DLD1 (cell line): ENCODE measurements around the gene GAS2L3.
"Not testable (repeated sequence)": the region's sequence is repeated elsewhere in the genome, so short reads cannot be mapped to it uniquely, and the experiment has no call there.

Source experiments
- in situ Hi-C: cut with HindIII; loops from 2 replicates; pipeline ENCODE4 v1.10.0; 2017; ENCODE audit warnings: low sequenced_read_pairs

Gene GAS2L3

GRCh38 chr12:100574187-100575074, 947 bp downstream of the GAS2L3 start:
- in situ Hi-C loops = no loop called here

- in situ Hi-C loops = no loop called here
These were observed 3.0 kb downstream of the GAS2L3 start for GRCh38 chr12:100576331-100577036.

GRCh38 chr12:100578923-100579322, 5.4 kb downstream of the GAS2L3 start:
- in situ Hi-C loops = no loop called here

- in situ Hi-C loops = no loop called here
These were observed 6.4 kb downstream of the GAS2L3 start for GRCh38 chr12:100579844-100580243.

GRCh38 chr12:100584256-100584655, 10.8 kb downstream of the GAS2L3 start:
- in situ Hi-C loops = no loop called here

- in situ Hi-C loops = no loop called here
These were observed 18.5 kb downstream of the GAS2L3 start for GRCh38 chr12:100591979-100592378.

- in situ Hi-C loops = no loop called here
These were observed 20.0 kb downstream of the GAS2L3 start for GRCh38 chr12:100593490-100593889.

GRCh38 chr12:100601626-100602025, 28.1 kb downstream of the GAS2L3 start:
- in situ Hi-C loops = no loop called here

- in situ Hi-C loops = not testable (repeated sequence)
These were observed 29.5 kb downstream of the GAS2L3 start for GRCh38 chr12:100602997-100603396.

- in situ Hi-C loops = no loop called here
These were observed 35.3 kb downstream of the GAS2L3 start for GRCh38 chr12:100608776-100609175.

- in situ Hi-C loops = no loop called here
These were observed 37.4 kb downstream of the GAS2L3 start for GRCh38 chr12:100610666-100611430.

- in situ Hi-C loops = no loop called here
These were observed 39.1 kb downstream of the GAS2L3 start for GRCh38 chr12:100612606-100613005.

- in situ Hi-C loops = no loop called here
These were observed 51.1 kb downstream of the GAS2L3 start for GRCh38 chr12:100624571-100624970.

GRCh38 chr12:100632445-100632892, 59.0 kb downstream of the GAS2L3 start:
- in situ Hi-C loops = no loop called here

GRCh38 chr12:100633082-100633785, 59.8 kb downstream of the GAS2L3 start:
- in situ Hi-C loops = not testable (repeated sequence)

GRCh38 chr12:100643246-100643645, 69.8 kb downstream of the GAS2L3 start:
- in situ Hi-C loops = no loop called here

GRCh38 chr12:100646896-100647295, 73.4 kb downstream of the GAS2L3 start:
- in situ Hi-C loops = no loop called here

GRCh38 chr12:100651108-100651507, 77.6 kb downstream of the GAS2L3 start:
- in situ Hi-C loops = no loop called here

GRCh38 chr12:100651694-100652093, 78.2 kb downstream of the GAS2L3 start:
- in situ Hi-C loops = no loop called here

GRCh38 chr12:100652488-100652887, 79.0 kb downstream of the GAS2L3 start:
- in situ Hi-C loops = no loop called here

GRCh38 chr12:100656141-100656540, 82.7 kb downstream of the GAS2L3 start:
- in situ Hi-C loops = no loop called here
